HL-60 (cell line): ENCODE measurements around the gene AAK1.

Source experiments
- DNase-seq, 2 experiments: peaks; one replicate each; pipeline ENCODE4 v3.0.0-alpha.2; 2010 to 2020; ENCODE audit warnings: low read depth in 1 of 2, low spot score in 1 of 2
- H3K27ac ChIP-seq: fragments of 250-450 bp; sonication (Bioruptor Pico); replicated peaks from 2 replicates; pipeline ENCODE4 v1.5.1; 2020; ENCODE audit warnings: mild to moderate bottlenecking, moderate library complexity
- H3K27me3 ChIP-seq: fragments of 250-450 bp; sonication (Bioruptor Pico); 2 replicates; pipeline ENCODE4 v1.5.1; 2021; ENCODE audit warnings: mild to moderate bottlenecking, moderate library complexity; ENCODE audit not compliant: insufficient read depth, poor library complexity, severe bottlenecking
- H3K4me3 ChIP-seq: replicated peaks from 2 replicates; pipeline ENCODE4 v1.5.1; 2011; ENCODE audit warnings: mild to moderate bottlenecking, control low read depth, low read length; ENCODE audit not compliant: insufficient read depth
- GABPA ChIP-seq: IDR thresholded peaks from 2 replicates; pipeline ENCODE4 v1.6.1; 2012; ENCODE audit warnings: low read depth
- POLR2AphosphoS5 ChIP-seq: IDR thresholded peaks from 2 replicates; pipeline ENCODE4 v1.6.1; 2012; ENCODE audit warnings: low read depth
- SPI1 ChIP-seq: IDR thresholded peaks from 2 replicates; pipeline ENCODE4 v1.6.1; 2012; ENCODE audit warnings: low read depth, mild to moderate bottlenecking, borderline replicate concordance
- TF ChIP-seq, protein P1 (sequence below): IDR thresholded peaks from one replicate; pipeline ENCODE4 v1.5.1; 2011; ENCODE audit warnings: low read length, control low read depth, inconsistent platforms; ENCODE audit not compliant: insufficient read depth
- TF ChIP-seq, protein P2 (sequence below): IDR thresholded peaks from 2 replicates; pipeline ENCODE4 v1.6.1; 2012; ENCODE audit warnings: low read depth; ENCODE audit not compliant: insufficient replicate concordance

Gene AAK1

DNA sequence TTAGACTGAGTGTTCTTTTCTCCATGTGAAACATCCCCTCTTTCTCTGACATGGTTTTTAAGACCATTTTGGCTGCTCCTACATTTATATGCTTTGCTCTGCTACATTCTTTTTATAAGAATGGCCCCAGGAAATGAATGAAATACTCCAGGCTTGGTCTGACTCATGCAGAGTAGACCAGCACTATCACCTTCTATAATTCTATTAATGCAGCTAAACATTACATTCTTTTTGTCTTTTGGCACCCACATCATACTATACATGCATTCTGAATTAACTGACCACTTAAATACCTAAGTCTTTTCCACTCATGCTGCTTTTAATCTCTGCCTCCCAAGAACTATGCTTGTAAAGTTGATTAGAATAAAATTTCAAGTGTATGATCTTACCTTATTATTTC, 94.1 kb downstream of the AAK1 start:
- Histone ChIP-seq H3K4me3 (no peak overlapping the region), H3K27ac (no peak overlapping the region)
- no peak for DNase-seq

DNA sequence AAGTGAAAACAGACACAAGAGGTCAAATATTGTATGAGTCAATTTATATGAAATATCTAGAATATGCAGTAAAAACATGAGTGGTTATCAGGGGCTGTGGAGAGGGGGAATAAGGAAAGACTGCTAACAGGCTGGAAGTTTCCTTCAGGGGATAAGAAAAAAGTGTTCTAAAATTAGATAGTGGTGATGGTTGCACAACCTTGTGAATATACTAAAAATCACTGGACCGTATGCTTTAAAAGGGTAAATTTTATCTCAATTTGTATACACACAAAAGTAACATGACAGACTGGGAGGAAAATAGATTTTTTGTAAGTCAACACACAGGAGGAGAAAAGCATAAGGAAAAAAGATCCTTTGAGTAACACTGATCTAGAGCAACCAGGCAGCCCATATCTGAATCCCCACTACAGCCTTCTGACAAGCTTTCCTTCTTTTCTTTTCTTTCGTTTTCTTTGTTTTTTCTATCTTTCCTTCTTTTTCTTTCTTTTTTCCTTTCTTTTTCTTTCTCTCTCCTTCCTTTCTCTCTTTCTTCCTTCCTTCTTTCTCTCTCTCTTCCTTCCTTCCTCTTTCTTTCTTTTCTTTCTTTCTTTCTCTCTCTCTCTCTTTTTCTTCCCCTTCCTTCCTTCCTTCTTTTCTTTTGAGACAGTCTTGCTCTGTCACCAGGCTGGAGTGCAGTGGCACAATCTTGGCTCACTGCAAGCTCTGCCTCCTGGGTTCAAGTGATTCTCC, 95.4 kb downstream of the AAK1 start:
- DNase-seq = no peak
- H3K27ac ChIP-seq = no peak overlapping the region
- TF ChIP-seq SPI1 = no peak
- TF ChIP-seq, protein P1, sequence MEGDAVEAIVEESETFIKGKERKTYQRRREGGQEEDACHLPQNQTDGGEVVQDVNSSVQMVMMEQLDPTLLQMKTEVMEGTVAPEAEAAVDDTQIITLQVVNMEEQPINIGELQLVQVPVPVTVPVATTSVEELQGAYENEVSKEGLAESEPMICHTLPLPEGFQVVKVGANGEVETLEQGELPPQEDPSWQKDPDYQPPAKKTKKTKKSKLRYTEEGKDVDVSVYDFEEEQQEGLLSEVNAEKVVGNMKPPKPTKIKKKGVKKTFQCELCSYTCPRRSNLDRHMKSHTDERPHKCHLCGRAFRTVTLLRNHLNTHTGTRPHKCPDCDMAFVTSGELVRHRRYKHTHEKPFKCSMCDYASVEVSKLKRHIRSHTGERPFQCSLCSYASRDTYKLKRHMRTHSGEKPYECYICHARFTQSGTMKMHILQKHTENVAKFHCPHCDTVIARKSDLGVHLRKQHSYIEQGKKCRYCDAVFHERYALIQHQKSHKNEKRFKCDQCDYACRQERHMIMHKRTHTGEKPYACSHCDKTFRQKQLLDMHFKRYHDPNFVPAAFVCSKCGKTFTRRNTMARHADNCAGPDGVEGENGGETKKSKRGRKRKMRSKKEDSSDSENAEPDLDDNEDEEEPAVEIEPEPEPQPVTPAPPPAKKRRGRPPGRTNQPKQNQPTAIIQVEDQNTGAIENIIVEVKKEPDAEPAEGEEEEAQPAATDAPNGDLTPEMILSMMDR = no peak
- TF ChIP-seq POLR2AphosphoS5 = no peak
- TF ChIP-seq, protein P2, sequence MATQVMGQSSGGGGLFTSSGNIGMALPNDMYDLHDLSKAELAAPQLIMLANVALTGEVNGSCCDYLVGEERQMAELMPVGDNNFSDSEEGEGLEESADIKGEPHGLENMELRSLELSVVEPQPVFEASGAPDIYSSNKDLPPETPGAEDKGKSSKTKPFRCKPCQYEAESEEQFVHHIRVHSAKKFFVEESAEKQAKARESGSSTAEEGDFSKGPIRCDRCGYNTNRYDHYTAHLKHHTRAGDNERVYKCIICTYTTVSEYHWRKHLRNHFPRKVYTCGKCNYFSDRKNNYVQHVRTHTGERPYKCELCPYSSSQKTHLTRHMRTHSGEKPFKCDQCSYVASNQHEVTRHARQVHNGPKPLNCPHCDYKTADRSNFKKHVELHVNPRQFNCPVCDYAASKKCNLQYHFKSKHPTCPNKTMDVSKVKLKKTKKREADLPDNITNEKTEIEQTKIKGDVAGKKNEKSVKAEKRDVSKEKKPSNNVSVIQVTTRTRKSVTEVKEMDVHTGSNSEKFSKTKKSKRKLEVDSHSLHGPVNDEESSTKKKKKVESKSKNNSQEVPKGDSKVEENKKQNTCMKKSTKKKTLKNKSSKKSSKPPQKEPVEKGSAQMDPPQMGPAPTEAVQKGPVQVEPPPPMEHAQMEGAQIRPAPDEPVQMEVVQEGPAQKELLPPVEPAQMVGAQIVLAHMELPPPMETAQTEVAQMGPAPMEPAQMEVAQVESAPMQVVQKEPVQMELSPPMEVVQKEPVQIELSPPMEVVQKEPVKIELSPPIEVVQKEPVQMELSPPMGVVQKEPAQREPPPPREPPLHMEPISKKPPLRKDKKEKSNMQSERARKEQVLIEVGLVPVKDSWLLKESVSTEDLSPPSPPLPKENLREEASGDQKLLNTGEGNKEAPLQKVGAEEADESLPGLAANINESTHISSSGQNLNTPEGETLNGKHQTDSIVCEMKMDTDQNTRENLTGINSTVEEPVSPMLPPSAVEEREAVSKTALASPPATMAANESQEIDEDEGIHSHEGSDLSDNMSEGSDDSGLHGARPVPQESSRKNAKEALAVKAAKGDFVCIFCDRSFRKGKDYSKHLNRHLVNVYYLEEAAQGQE = no peak
- no peak for TF ChIP-seq GABPA

More for the DNA sequence above, 94.1 kb downstream of the AAK1 start:
- TF ChIP-seq, protein P1 = no peak
- TF ChIP-seq GABPA = no peak
- no peak for TF ChIP-seq SPI1
- no peak for TF ChIP-seq POLR2AphosphoS5
- TF ChIP-seq, protein P2 = no peak
- H3K27me3 ChIP-seq = no peaks in the 10 kb centered on the region

DNA sequence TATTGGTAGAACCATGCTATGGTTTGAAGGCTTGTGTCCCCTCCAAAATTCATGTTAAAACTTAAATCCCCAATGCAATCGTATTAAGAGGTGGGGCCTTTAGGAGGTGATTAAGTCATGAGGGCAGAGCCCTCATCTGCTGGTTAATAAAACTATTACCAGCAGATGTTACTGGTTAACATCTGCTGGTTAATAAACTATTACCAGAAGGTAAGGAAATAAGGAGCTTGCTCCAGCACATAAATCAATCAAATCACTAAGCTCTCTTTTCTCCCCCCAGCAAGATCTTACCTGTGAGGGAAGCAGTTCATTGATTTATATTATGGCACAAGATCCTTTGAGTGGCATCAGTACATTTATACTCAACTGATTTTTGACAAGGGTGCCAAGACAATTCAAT, 96.9 kb downstream of the AAK1 start:
- Histone ChIP-seq H3K4me3 (no peak overlapping the region), H3K27ac (no peak overlapping the region), H3K27me3 (no peaks in the 10 kb centered on the region)
- TF ChIP-seq, protein P2 = no peak
- TF ChIP-seq GABPA = no peak
- TF ChIP-seq, protein P1 = no peak
- no peak for TF ChIP-seq SPI1
- TF ChIP-seq POLR2AphosphoS5 = no peak
- no peak for DNase-seq

More for the DNA sequence above, 95.4 kb downstream of the AAK1 start:
- Histone ChIP-seq H3K4me3 (no peak overlapping the region), H3K27me3 (no peaks in the 10 kb centered on the region)
